ENCODE data around the gene ARHGAP18.

GRCh38 chr6:129592516-129593232, 117.3 kb downstream of the ARHGAP18 start:
- TF ChIP-seq CTCF (IDR thresholded peaks at IDR 0.05; ENCODE audit: insufficient read depth, low read length, poor library complexity, severe bottlenecking) (no peak), EZH2phosphoT487 (conservative IDR thresholded peaks at IDR 0.05; ENCODE audit: low read length) (no peak)

Measured in SU-DHL-6 (cell line).